ENCODE measurements around the gene CARMIL1. TPM values are rescaled to one million over a fixed set of nuclear protein-coding genes. Genes with fewer than 3 reads are reported as not detected.

The CARMIL1 gene
- total and polyA plus RNA-seq, 10 of the 15 experiments (the other 5 are each of a cell fraction or from before 2014, with no cell fraction given): 6.4 to 18.1 (median 10.3) TPM

DNA sequence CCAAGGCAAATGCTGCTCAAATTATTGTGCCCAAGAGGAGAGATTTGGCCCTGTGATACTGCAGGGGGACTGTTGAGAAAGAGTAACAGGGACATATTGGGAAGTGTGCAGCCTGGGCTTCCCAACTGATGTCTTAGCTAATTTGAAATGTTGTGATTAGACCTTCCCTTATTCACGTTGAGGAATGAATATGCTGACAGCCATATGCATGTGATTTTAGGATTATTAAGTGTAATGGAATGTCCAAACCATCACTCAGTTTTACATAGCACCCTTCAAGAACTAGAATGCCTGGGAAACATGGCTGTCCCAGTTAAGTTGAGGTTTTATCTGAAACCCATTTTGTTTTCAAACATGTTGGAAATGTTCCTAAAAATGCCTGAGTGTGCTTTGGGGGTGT is 81.4 kb downstream of the CARMIL1 start:
- 0% methylated on average over 1 of the region's 1 CpG for WGBS (ENCODE audit: insufficient coverage, insufficient replicate concordance, low lambda C conversion rate, missing lambda C conversion rate)
- Histone ChIP-seq H3K27me3 (replicated peaks in 1 of 2; ENCODE audit: control insufficient read depth in 2 of 2, insufficient read depth in 2 of 2, low read length in 1 of 2) (no peaks in the 10 kb centered on the region), H3K4me3 (no peak overlapping the region), H3K4me2 (ENCODE audit: control insufficient read depth, insufficient read depth) (no peak overlapping the region), H3K79me2 (ENCODE audit: control insufficient read depth, insufficient read depth, low read length) (no peaks in the 10 kb centered on the region), H2AFZ (ENCODE audit: control insufficient read depth, low read depth, low read length) (no peak overlapping the region), H3K9ac (ENCODE audit: control insufficient read depth, insufficient read depth, low read length) (no peak overlapping the region), H3K4me1 (ENCODE audit: control insufficient read depth, insufficient read depth, low read length) (no peaks in the 10 kb centered on the region), H3K36me3 (ENCODE audit: control insufficient read depth in 2 of 2, insufficient read depth in 2 of 2, low read length in 1 of 2) (no peaks in the 10 kb centered on the region), H4K20me1 (ENCODE audit: control insufficient read depth, insufficient read depth) (no peaks in the 10 kb centered on the region), H3K27ac (ENCODE audit: control insufficient read depth, insufficient read depth) (no peak overlapping the region), H3K9me3 (replicated peaks; ENCODE audit: control insufficient read depth, insufficient read depth, low read length) (no peaks in the 10 kb centered on the region)
- no peak for DNase-seq (ENCODE audit: low read depth, low spot score)
- ATAC-seq: no peak
- intact Hi-C loops (cut with micrococcal nuclease; ENCODE audit: unreplicated experiment) (no loop called here), in situ Hi-C loops (cut with MboI) (no loop called here)
- no peak for TF ChIP-seq POLR2A (IDR thresholded peaks at IDR 0.05; ENCODE audit: low read depth, low read length)
- TF ChIP-seq EED (IDR thresholded peaks at IDR 0.05; ENCODE audit: low read depth): no peak
- TF ChIP-seq, protein P1, sequence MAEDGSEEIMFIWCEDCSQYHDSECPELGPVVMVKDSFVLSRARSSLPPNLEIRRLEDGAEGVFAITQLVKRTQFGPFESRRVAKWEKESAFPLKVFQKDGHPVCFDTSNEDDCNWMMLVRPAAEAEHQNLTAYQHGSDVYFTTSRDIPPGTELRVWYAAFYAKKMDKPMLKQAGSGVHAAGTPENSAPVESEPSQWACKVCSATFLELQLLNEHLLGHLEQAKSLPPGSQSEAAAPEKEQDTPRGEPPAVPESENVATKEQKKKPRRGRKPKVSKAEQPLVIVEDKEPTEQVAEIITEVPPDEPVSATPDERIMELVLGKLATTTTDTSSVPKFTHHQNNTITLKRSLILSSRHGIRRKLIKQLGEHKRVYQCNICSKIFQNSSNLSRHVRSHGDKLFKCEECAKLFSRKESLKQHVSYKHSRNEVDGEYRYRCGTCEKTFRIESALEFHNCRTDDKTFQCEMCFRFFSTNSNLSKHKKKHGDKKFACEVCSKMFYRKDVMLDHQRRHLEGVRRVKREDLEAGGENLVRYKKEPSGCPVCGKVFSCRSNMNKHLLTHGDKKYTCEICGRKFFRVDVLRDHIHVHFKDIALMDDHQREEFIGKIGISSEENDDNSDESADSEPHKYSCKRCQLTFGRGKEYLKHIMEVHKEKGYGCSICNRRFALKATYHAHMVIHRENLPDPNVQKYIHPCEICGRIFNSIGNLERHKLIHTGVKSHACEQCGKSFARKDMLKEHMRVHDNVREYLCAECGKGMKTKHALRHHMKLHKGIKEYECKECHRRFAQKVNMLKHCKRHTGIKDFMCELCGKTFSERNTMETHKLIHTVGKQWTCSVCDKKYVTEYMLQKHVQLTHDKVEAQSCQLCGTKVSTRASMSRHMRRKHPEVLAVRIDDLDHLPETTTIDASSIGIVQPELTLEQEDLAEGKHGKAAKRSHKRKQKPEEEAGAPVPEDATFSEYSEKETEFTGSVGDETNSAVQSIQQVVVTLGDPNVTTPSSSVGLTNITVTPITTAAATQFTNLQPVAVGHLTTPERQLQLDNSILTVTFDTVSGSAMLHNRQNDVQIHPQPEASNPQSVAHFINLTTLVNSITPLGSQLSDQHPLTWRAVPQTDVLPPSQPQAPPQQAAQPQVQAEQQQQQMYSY (CRISPR knock-in tag; IDR thresholded peaks at IDR 0.05): no peak
- no peak for TF ChIP-seq STAT1 (conservative IDR thresholded peaks at IDR 0.05)
- TF ChIP-seq, protein P2, sequence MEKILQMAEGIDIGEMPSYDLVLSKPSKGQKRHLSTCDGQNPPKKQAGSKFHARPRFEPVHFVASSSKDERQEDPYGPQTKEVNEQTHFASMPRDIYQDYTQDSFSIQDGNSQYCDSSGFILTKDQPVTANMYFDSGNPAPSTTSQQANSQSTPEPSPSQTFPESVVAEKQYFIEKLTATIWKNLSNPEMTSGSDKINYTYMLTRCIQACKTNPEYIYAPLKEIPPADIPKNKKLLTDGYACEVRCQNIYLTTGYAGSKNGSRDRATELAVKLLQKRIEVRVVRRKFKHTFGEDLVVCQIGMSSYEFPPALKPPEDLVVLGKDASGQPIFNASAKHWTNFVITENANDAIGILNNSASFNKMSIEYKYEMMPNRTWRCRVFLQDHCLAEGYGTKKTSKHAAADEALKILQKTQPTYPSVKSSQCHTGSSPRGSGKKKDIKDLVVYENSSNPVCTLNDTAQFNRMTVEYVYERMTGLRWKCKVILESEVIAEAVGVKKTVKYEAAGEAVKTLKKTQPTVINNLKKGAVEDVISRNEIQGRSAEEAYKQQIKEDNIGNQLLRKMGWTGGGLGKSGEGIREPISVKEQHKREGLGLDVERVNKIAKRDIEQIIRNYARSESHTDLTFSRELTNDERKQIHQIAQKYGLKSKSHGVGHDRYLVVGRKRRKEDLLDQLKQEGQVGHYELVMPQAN (conservative IDR thresholded peaks at IDR 0.05): no peak
- TF ChIP-seq, protein P3, sequence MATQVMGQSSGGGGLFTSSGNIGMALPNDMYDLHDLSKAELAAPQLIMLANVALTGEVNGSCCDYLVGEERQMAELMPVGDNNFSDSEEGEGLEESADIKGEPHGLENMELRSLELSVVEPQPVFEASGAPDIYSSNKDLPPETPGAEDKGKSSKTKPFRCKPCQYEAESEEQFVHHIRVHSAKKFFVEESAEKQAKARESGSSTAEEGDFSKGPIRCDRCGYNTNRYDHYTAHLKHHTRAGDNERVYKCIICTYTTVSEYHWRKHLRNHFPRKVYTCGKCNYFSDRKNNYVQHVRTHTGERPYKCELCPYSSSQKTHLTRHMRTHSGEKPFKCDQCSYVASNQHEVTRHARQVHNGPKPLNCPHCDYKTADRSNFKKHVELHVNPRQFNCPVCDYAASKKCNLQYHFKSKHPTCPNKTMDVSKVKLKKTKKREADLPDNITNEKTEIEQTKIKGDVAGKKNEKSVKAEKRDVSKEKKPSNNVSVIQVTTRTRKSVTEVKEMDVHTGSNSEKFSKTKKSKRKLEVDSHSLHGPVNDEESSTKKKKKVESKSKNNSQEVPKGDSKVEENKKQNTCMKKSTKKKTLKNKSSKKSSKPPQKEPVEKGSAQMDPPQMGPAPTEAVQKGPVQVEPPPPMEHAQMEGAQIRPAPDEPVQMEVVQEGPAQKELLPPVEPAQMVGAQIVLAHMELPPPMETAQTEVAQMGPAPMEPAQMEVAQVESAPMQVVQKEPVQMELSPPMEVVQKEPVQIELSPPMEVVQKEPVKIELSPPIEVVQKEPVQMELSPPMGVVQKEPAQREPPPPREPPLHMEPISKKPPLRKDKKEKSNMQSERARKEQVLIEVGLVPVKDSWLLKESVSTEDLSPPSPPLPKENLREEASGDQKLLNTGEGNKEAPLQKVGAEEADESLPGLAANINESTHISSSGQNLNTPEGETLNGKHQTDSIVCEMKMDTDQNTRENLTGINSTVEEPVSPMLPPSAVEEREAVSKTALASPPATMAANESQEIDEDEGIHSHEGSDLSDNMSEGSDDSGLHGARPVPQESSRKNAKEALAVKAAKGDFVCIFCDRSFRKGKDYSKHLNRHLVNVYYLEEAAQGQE (IDR thresholded peaks at IDR 0.05; ENCODE audit: low read depth, low read length): no peak
- ChIA-PET POLR2A (no interaction called here), RAD21 (ENCODE audit: unreplicated experiment) (interaction anchor here (1.1 kb wide), 1 partner anchor 81 kb away, joined by 3 read pairs; the partner anchor contains the start of gene CARMIL1), SMC1A (ENCODE audit: uncharacterized antibody, unreplicated experiment) (interaction anchor here (1.2 kb wide), 1 partner anchor 121 kb away, joined by 3 read pairs; no protein-coding TSS in a partner anchor), CTCF (interaction anchor here (0.5 to 3.5 kb wide), 3 partner anchors 9 to 44 kb away, joined by 3 to 10 read pairs (median 7); no protein-coding TSS in a partner anchor)
- BruUV-seq (replicated peaks): no TSS peak
- no peak for FAIRE-seq
